KMS-11 (cell line): ENCODE data around the gene EML5.

Experiments
- H2AFZ ChIP-seq: fragments of 200-600 bp; sonication (generic); 2 replicates; pipeline ENCODE4 v1.6.1; 2016; ENCODE audit warnings: antibody characterized with exemption, mixed run types, low read depth
- H3K27ac ChIP-seq: fragments of 200-600 bp; sonication (generic); 2 replicates; pipeline ENCODE4 v1.6.1; 2016; ENCODE audit warnings: mild to moderate bottlenecking, mixed run types
- H3K27me3 ChIP-seq: fragments of 200-600 bp; sonication (generic); 2 replicates; pipeline ENCODE4 v1.6.1; 2017; ENCODE audit warnings: mild to moderate bottlenecking, low read depth, mixed run types, moderate library complexity; ENCODE audit not compliant: insufficient read depth
- H3K36me3 ChIP-seq: fragments of 200-600 bp; sonication (generic); 2 replicates; pipeline ENCODE4 v1.6.1; 2017; ENCODE audit warnings: mild to moderate bottlenecking, mixed run types; ENCODE audit not compliant: insufficient read depth
- H3K4me1 ChIP-seq: fragments of 200-600 bp; sonication (generic); 2 replicates; pipeline ENCODE4 v1.6.1; 2016; ENCODE audit warnings: mild to moderate bottlenecking, low read depth, mixed run types; ENCODE audit not compliant: poor library complexity, severe bottlenecking
- H3K4me2 ChIP-seq: fragments of 200-600 bp; sonication (generic); 2 replicates; pipeline ENCODE4 v1.7.0; 2016; ENCODE audit warnings: mild to moderate bottlenecking, mixed run types
- H3K4me3 ChIP-seq: fragments of 200-600 bp; sonication (generic); IDR thresholded peaks from 2 replicates; pipeline ENCODE4 v1.6.1; 2017; ENCODE audit warnings: low read depth, low read length, mixed read lengths; ENCODE audit not compliant: insufficient read depth
- H3K79me2 ChIP-seq: fragments of 200-600 bp; sonication (generic); 2 replicates; pipeline ENCODE4 v1.6.1; 2016; ENCODE audit warnings: low read depth, mixed run types; ENCODE audit not compliant: insufficient read depth
- H3K9ac ChIP-seq: fragments of 200-600 bp; sonication (generic); 2 replicates; pipeline ENCODE4 v1.6.1; 2016; ENCODE audit warnings: mild to moderate bottlenecking, mixed run types
- H4K20me1 ChIP-seq: fragments of 200-600 bp; sonication (generic); 2 replicates; pipeline ENCODE4 v1.6.1; 2016; ENCODE audit warnings: mild to moderate bottlenecking, mixed run types; ENCODE audit not compliant: insufficient read depth
- TF ChIP-seq, protein P1 (sequence below): fragments of 200-600 bp; sonication (generic); conservative IDR thresholded peaks from 2 replicates; pipeline ENCODE4 v1.6.1; 2017; ENCODE audit warnings: low read depth, mild to moderate bottlenecking, antibody characterized with exemption, low read length, moderate library complexity, mixed read lengths

Gene EML5

DNA sequence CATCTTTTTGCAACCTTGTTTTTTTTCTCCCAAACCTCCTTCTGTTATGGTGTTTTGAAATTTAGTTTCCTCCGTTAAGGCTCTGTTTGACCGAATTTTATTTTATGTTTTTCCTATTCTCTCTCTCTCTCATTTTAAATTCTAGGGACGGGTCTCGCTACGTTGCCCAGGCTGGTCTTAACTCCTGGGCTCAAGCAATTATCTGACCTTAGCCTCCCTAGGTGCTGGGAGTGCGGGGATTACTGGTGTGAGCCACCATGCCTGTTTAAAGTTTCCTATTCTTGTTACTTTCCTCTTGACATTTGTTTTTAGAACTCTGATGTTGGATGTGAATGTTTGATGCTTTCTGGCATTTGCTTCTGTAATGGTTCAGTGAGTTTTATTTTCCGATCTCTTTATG is 228.9 kb downstream of the EML5 start:
- Histone ChIP-seq H3K79me2 (peaks cover 8% of the 10 kb centered on the region; the same call in 1 of the 2 replicates), H2AFZ (peak overlapping the region; percentile 69; the same call in 1 of the 2 replicates), H3K4me3 (no peak overlapping the region), H3K27me3 (no peaks in the 10 kb centered on the region), H3K4me2 (peak overlapping the region; percentile 76), H3K36me3 (no peaks in the 10 kb centered on the region), H3K27ac (no peak overlapping the region), H3K9ac (peak overlapping the region; percentile 65; the same call in 1 of the 2 replicates), H3K4me1 (peaks cover 11% of the 10 kb centered on the region), H4K20me1 (no peaks in the 10 kb centered on the region)
- TF ChIP-seq, protein P1, sequence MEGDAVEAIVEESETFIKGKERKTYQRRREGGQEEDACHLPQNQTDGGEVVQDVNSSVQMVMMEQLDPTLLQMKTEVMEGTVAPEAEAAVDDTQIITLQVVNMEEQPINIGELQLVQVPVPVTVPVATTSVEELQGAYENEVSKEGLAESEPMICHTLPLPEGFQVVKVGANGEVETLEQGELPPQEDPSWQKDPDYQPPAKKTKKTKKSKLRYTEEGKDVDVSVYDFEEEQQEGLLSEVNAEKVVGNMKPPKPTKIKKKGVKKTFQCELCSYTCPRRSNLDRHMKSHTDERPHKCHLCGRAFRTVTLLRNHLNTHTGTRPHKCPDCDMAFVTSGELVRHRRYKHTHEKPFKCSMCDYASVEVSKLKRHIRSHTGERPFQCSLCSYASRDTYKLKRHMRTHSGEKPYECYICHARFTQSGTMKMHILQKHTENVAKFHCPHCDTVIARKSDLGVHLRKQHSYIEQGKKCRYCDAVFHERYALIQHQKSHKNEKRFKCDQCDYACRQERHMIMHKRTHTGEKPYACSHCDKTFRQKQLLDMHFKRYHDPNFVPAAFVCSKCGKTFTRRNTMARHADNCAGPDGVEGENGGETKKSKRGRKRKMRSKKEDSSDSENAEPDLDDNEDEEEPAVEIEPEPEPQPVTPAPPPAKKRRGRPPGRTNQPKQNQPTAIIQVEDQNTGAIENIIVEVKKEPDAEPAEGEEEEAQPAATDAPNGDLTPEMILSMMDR = no peak

GRCh38 chr14:88562831-88563686 is 229.7 kb downstream of the EML5 start, which contains the start of gene ZC3H14:
TSS of gene ZC3H14 (plus strand) at chr14:88563037. CDS start at chr14:88563134, 97 bp downstream.
- Histone ChIP-seq H3K4me3 (no peak within 1 kb of the TSS), H3K36me3 (no peaks in the 10 kb centered on the region), H3K9ac (peak within 1 kb of the TSS; percentile 65), H3K79me2 (peaks cover 8% of the 10 kb centered on the region; the same call in 1 of the 2 replicates), H3K27ac (peak within 1 kb of the TSS; percentile 55; the same call in 1 of the 2 replicates), H3K4me2 (peak within 1 kb of the TSS; percentile 76), H3K4me1 (peaks cover 11% of the 10 kb centered on the region), H4K20me1 (no peaks in the 10 kb centered on the region), H3K27me3 (no peaks in the 10 kb centered on the region), H2AFZ (peak within 1 kb of the TSS; percentile 69; the same call in 1 of the 2 replicates)
- TF ChIP-seq, protein P1 = no peak

DNA sequence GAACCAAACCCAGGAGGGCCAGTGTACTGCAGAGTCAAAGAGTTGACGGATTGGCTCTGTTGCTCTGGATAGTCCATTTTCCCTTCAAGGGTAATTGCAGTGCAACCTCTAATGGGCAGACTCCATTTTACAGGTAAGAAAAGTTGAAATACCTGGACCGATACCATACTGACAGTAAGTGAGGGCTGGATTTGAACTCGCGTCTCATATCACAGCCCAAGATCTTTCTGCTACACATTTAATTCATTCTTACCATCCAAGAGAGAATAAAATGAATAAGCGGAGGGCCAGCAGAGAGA is 230.3 kb downstream of the EML5 start:
- no peaks in the 10 kb centered on the region for H3K36me3 ChIP-seq
- peak overlapping the region; percentile 69; the same call in 1 of the 2 replicates for H2AFZ ChIP-seq
- H4K20me1 ChIP-seq = no peaks in the 10 kb centered on the region
- H3K27ac ChIP-seq = no peak overlapping the region
- H3K9ac ChIP-seq = peak overlapping the region; percentile 65; the same call in 1 of the 2 replicates
- peaks cover 8% of the 10 kb centered on the region; the same call in 1 of the 2 replicates for H3K79me2 ChIP-seq
- peak overlapping the region; percentile 54; the same call in 1 of the 2 replicates for H3K4me2 ChIP-seq
- H3K4me1 ChIP-seq = peaks cover 11% of the 10 kb centered on the region
- TF ChIP-seq, protein P1 = no peak
- no peaks in the 10 kb centered on the region for H3K27me3 ChIP-seq
- no peak overlapping the region for H3K4me3 ChIP-seq
